NCI-H82 (cell line): ENCODE data around the gene ADAMTS17.

ENCODE experiments used
- DNase-seq: peaks from one replicate; lab custom pipeline; 2025; lab: John Stamatoyannopoulos, UW

Gene ADAMTS17

GRCh38 chr15:100131321-100132224 is 210.2 kb downstream of the ADAMTS17 start:
- peak; percentile 76 for DNase-seq

- no peak for DNase-seq
Observed at GRCh38 chr15:100129677-100130076, 212.1 kb downstream of the ADAMTS17 start.

- DNase-seq, result no peak
Observed at GRCh38 chr15:100125401-100126191, 216.2 kb downstream of the ADAMTS17 start.

- DNase-seq, result no peak
Observed at GRCh38 chr15:100124936-100125335, 216.8 kb downstream of the ADAMTS17 start.

GRCh38 chr15:100124361-100124760 is 217.4 kb downstream of the ADAMTS17 start:
- DNase-seq, result no peak

GRCh38 chr15:100123611-100124010 is 218.2 kb downstream of the ADAMTS17 start:
- no peak for DNase-seq

GRCh38 chr15:100121285-100121684 is 220.5 kb downstream of the ADAMTS17 start:
- DNase-seq, result no peak

GRCh38 chr15:100120111-100120510 is 221.7 kb downstream of the ADAMTS17 start:
- DNase-seq, result no peak

- DNase-seq, result no peak
Observed at GRCh38 chr15:100118546-100118945, 223.2 kb downstream of the ADAMTS17 start.

GRCh38 chr15:100116416-100117190 is 225.2 kb downstream of the ADAMTS17 start:
- no peak for DNase-seq

GRCh38 chr15:100115711-100116090 is 226.1 kb downstream of the ADAMTS17 start:
- no peak for DNase-seq

- DNase-seq, result no peak
Observed at GRCh38 chr15:100115066-100115710, 226.6 kb downstream of the ADAMTS17 start.

GRCh38 chr15:100114571-100114970 is 227.2 kb downstream of the ADAMTS17 start:
- no peak for DNase-seq

- no peak for DNase-seq
Observed at GRCh38 chr15:100114100-100114499, 227.7 kb downstream of the ADAMTS17 start.

- no peak for DNase-seq
Observed at GRCh38 chr15:100113351-100114080, 228.3 kb downstream of the ADAMTS17 start.

- no peak for DNase-seq
Observed at GRCh38 chr15:100112636-100113305, 229.0 kb downstream of the ADAMTS17 start.

- DNase-seq, result no peak
Observed at GRCh38 chr15:100112061-100112420, 229.7 kb downstream of the ADAMTS17 start.

- no peak for DNase-seq
Observed at GRCh38 chr15:100111125-100112060, 230.4 kb downstream of the ADAMTS17 start.

GRCh38 chr15:100109486-100110035 is 232.2 kb downstream of the ADAMTS17 start:
- DNase-seq, result no peak
